OCI-LY7 (cell line): ENCODE measurements around the gene ZNF343. TPM values are rescaled to one million over a fixed set of nuclear protein-coding genes. Genes with fewer than 3 reads are reported as not detected.

Experiments used
- BruUV-seq: library from RNA; stranded (reverse); fragments of 400-500 nt; replicated peaks from 2 replicates; lab custom pipeline; 2021; lab: Mats Ljungman, UMichigan
- CTCF ChIA-PET: fragments of 300-600 bp; sonication (Branson Sonifier 250); formaldehyde crosslinking; loops from one replicate; lab custom pipeline; 2022; ENCODE audit warnings: antibody characterized with exemption; ENCODE audit not compliant: unreplicated experiment; lab: Charles Lee
- POLR2A ChIA-PET: fragments of 300-600 bp; sonication (Branson Sonifier 250); formaldehyde crosslinking; loops from one replicate; lab custom pipeline; 2022; ENCODE audit warnings: antibody characterized with exemption; lab: Charles Lee
- DNase-seq: peaks from one replicate; pipeline ENCODE4 v3.0.0-alpha.2; 2015; ENCODE audit warnings: low spot score
- H2AFZ ChIP-seq: fragments of 200-600 bp; sonication (generic), shearing (Covaris generic); 2 replicates; pipeline ENCODE4 v1.6.1; 2014; ENCODE audit warnings: mild to moderate bottlenecking, antibody characterized with exemption, low read length, moderate library complexity
- H3K27ac ChIP-seq: fragments of 200-600 bp; sonication (generic); 2 replicates; pipeline ENCODE4 v1.5.1; 2014; ENCODE audit warnings: mixed run types, low read depth, mild to moderate bottlenecking, moderate library complexity, low read length, inconsistent platforms; ENCODE audit not compliant: poor library complexity, severe bottlenecking
- H3K36me3 ChIP-seq: fragments of 200-600 bp; sonication (generic); 2 replicates; pipeline ENCODE4 v1.6.1; 2014; ENCODE audit warnings: mild to moderate bottlenecking, antibody characterized with exemption, low read length, moderate library complexity, mixed read lengths; ENCODE audit not compliant: insufficient read depth
- H3K4me1 ChIP-seq: fragments of 200-600 bp; sonication (generic); 2 replicates; pipeline ENCODE4 v1.5.1; 2014; ENCODE audit warnings: mild to moderate bottlenecking, low read length; ENCODE audit not compliant: insufficient read depth, poor library complexity, severe bottlenecking
- H3K4me2 ChIP-seq: fragments of 200-600 bp; sonication (generic); 2 replicates; pipeline ENCODE4 v1.6.1; 2014; ENCODE audit warnings: mild to moderate bottlenecking, low read length
- H3K4me3 ChIP-seq: fragments of 200-600 bp; sonication (generic); 2 replicates; pipeline ENCODE4 v1.5.1; 2014; ENCODE audit warnings: mild to moderate bottlenecking, low read depth, low read length; ENCODE audit not compliant: poor library complexity, severe bottlenecking
- H3K79me2 ChIP-seq: fragments of 200-600 bp; sonication (generic); 2 replicates; pipeline ENCODE4 v1.6.1; 2016; ENCODE audit warnings: low read depth, mild to moderate bottlenecking, low read length, moderate library complexity, mixed read lengths; ENCODE audit not compliant: insufficient read depth
- H3K9me2 ChIP-seq: fragments of 200-600 bp; sonication (generic); 2 replicates; pipeline ENCODE4 v1.6.1; 2016; ENCODE audit warnings: mild to moderate bottlenecking, low read length, mixed read lengths; ENCODE audit not compliant: insufficient read depth
- H3K9me3 ChIP-seq: fragments of 200-600 bp; sonication (generic); 2 replicates; pipeline ENCODE4 v1.6.1; 2014; ENCODE audit warnings: mild to moderate bottlenecking, mixed run types, low read length, mixed read lengths
- H4K20me1 ChIP-seq: fragments of 200-600 bp; sonication (generic); 2 replicates; pipeline ENCODE4 v1.6.1; 2014; ENCODE audit warnings: mild to moderate bottlenecking, antibody characterized with exemption, low read length, moderate library complexity, mixed read lengths; ENCODE audit not compliant: insufficient read depth
- CTCF ChIP-seq: fragments of 200-600 bp; sonication (generic); conservative IDR thresholded peaks from 2 replicates; pipeline ENCODE4 v1.5.1; 2014; ENCODE audit warnings: mild to moderate bottlenecking, antibody characterized with exemption, low read length, moderate library complexity, mixed read lengths
- EZH2phosphoT487 ChIP-seq: fragments of 200-600 bp; sonication (generic); IDR thresholded peaks from 2 replicates; pipeline ENCODE4 v1.6.1; 2018; ENCODE audit warnings: low read depth, borderline replicate concordance, mild to moderate bottlenecking, mixed run types, antibody characterized with exemption, low read length, moderate library complexity, mixed read lengths
- intact Hi-C: fragments of 100-400 bp; cut with micrococcal nuclease; formaldehyde crosslinking; loops from one replicate; pipeline ENCODE4 v1.10.0; 2022; ENCODE audit not compliant: unreplicated experiment
- total RNA-seq, 2 experiments: library from RNA; depleted of rRNA in 1 of 2; stranded (reverse); fragments of >200 nt in 1 of 2; shearing (Covaris generic) in 1 of 2; gene quantifications; 2 replicates each; pipeline ENCODE4 v1.2.3, GENCODE V29; 2014 to 2022

Gene ZNF343
- total RNA-seq, 2 experiments from 2014 or later: 7.1 to 11.9 TPM

GRCh38 chr20:2545594-2545993 lies 36.9 kb upstream of the ZNF343 start:
- Histone ChIP-seq H3K9me3 (no peaks in the 10 kb centered on the region), H3K9me2 (no peaks in the 10 kb centered on the region), H3K79me2 (no peaks in the 10 kb centered on the region), H4K20me1 (no peaks in the 10 kb centered on the region), H3K4me1 (no peaks in the 10 kb centered on the region), H3K27ac (no peak overlapping the region), H3K36me3 (no peaks in the 10 kb centered on the region), H2AFZ (no peak overlapping the region), H3K4me2 (no peak overlapping the region), H3K4me3 (no peak overlapping the region)
- POLR2A ChIA-PET: no interaction called here
- TF ChIP-seq EZH2phosphoT487 (no peak), CTCF (no peak)
- CTCF ChIA-PET: no interaction called here
- no peak for DNase-seq
- intact Hi-C loops: no loop called here
- no TSS peak for BruUV-seq

DNA sequence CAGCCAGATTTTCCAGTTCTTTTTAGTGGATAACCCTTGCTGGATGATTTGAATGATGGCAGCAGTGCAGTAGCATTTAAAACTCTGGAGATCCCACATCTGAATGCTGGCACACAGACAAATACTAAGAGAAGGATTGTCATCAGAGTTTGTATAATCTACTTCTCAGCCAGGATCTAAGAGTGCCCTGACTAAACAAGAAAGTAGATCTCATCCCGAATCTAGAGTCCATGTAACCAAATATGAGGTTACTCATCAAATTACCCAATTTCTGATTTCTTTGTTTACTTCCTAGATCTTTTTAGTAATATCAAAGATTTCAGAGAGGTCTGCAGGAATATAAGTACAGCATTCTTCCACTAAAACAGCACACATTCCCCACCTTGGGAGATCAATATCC lies 35.5 kb upstream of the ZNF343 start:
- no TSS peak for BruUV-seq
- Histone ChIP-seq H3K79me2 (no peaks in the 10 kb centered on the region), H3K4me1 (no peaks in the 10 kb centered on the region), H3K27ac (no peak overlapping the region), H4K20me1 (no peaks in the 10 kb centered on the region), H2AFZ (no peak overlapping the region), H3K36me3 (no peaks in the 10 kb centered on the region), H3K9me2 (no peaks in the 10 kb centered on the region), H3K4me3 (no peak overlapping the region), H3K9me3 (no peaks in the 10 kb centered on the region), H3K4me2 (no peak overlapping the region)
- TF ChIP-seq EZH2phosphoT487 (no peak), CTCF (no peak)
- intact Hi-C loops: no loop called here
- no peak for DNase-seq
- POLR2A ChIA-PET: interaction anchor here (0.6 kb wide), 1 partner anchor 93 kb away, joined by 3 read pairs; no protein-coding TSS in a partner anchor
- CTCF ChIA-PET: no interaction called here

DNA sequence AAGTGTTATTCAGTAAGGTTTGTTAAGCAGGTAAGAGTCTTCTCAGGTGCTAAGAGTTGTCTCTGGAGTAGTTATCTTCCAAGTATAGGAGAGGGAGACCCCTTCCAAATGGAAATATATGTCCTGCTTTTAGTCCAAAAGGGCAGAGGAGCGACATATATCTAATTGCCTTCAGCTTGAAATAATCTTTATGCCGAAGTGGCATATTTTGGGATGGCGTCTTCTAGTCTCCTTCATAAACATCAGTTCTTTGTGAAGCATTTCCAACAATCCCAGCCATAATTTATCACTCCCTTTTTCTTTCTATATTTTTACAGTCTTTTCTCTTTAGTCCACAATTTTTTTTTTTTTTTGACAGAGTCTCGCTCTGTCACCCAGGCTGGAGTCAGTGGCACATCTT lies 33.6 kb upstream of the ZNF343 start:
- H3K9me3 ChIP-seq: no peaks in the 10 kb centered on the region
- H3K79me2 ChIP-seq: no peaks in the 10 kb centered on the region
- H3K36me3 ChIP-seq: no peaks in the 10 kb centered on the region
- intact Hi-C loops: no loop called here
- no TSS peak for BruUV-seq
- no peak for DNase-seq
- H4K20me1 ChIP-seq: no peaks in the 10 kb centered on the region
- no peak overlapping the region for H3K27ac ChIP-seq
- ChIA-PET POLR2A (interaction anchor here (0.5 kb wide), 1 partner anchor 311 kb away, joined by 3 read pairs; no protein-coding TSS in a partner anchor), CTCF (no interaction called here)
- no peaks in the 10 kb centered on the region for H3K9me2 ChIP-seq
- no peak for TF ChIP-seq CTCF
- TF ChIP-seq EZH2phosphoT487: no peak
- no peak overlapping the region for H2AFZ ChIP-seq
- H3K4me3 ChIP-seq: no peak overlapping the region
- H3K4me1 ChIP-seq: no peaks in the 10 kb centered on the region
- H3K4me2 ChIP-seq: no peak overlapping the region
